GM12891 (cell line): ENCODE results near the gene WT1.

Experiments
- PAX5 ChIP-seq: IDR thresholded peaks from 2 replicates; pipeline ENCODE4 v1.6.1; 2011; ENCODE audit warnings: low read length, moderate library complexity, mild to moderate bottlenecking; ENCODE audit not compliant: insufficient read depth, severe bottlenecking
- POLR2A ChIP-seq: IDR thresholded peaks from 2 replicates; pipeline ENCODE4 v1.6.1; 2011; ENCODE audit warnings: low read depth, low read length, control low read depth
- POLR2AphosphoS5 ChIP-seq: IDR thresholded peaks from 2 replicates; pipeline ENCODE4 v1.6.1; 2011; ENCODE audit warnings: low read depth, low read length, control low read depth
- TAF1 ChIP-seq: IDR thresholded peaks from 2 replicates; pipeline ENCODE4 v1.6.1; 2011; ENCODE audit warnings: low read depth, low read length, control low read depth

DNA sequence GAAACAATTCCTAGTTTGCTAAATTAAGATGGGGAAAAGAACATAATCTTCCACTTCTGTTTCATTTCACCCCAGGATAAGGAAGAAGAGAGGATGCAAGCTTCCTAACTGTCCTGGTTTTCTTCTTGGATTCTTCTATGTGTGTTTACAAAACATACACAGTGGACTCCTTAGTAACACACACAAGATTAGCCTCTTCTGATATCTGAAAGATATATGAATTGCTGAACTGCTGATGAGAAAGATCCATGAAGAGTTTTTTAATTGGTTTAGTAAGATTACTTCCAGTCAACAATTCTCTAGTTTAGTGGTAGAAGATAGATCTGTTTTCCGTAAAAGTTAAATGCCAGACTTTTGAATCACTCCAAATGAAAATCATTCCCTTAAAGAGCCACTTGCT, 86.8 kb downstream of the WT1 start:
- TF ChIP-seq TAF1, result no peak
- no peak for TF ChIP-seq POLR2A
- no peak for TF ChIP-seq POLR2AphosphoS5
- no peak for TF ChIP-seq PAX5
